Stimulated activated CD8-positive, alpha-beta memory T cell treated with anti-CD3 and anti-CD28 coated beads, Interleukin-2, amount 100 ng/mL, for 48 hours (primary cell): ENCODE measurements around the gene NDUFS1.
"Not testable (repeated sequence)": the region's sequence is repeated elsewhere in the genome, so short reads cannot be mapped to it uniquely, and the experiment has no call there.

ENCODE experiments used
- DNase-seq, 2 donors: peaks; one replicate each; pipeline ENCODE4 v3.0.0-alpha.2; 2020; ENCODE audit warnings: low read depth in 2 of 2

Gene NDUFS1

GRCh38 chr2:206098471-206098870 lies 60.8 kb downstream of the NDUFS1 start:
- no peak for DNase-seq

- DNase-seq: no peak
Observed at GRCh38 chr2:206096876-206097275, 62.4 kb downstream of the NDUFS1 start.

DNA sequence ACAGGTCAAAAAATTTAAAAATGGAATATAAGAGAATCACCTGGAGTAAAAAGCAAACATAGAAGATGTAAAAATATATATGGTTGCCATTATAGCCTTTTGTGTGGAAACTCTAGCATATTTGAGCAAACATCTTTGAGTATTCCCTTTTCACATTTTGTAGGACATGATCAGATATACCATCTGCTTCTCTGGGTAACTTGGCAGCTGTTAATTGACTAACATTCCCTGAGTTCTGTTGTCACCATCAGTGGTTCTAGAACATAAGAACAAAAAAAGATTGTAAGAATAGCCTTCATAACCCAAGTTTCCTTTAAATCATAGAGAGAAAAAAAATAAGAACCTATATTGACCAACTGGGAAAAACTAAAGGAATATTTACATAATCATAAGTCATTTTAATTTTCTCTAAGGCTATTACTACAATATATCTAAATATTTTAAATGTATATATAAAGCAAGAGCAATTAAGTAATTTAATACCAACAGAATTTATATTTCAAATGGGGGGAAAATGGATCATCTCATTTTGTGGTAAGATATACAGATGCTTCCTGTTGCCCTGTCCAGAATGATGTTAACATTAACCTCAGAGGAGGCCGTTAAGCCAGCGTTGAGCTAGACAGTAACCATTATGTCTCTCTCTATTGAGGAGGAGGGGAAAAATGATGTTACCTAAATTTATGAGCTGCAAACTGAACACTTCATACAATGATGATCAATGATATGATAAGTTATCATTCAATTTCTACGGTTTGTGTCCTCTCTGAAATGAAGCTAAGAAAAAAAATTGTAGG lies 63.5 kb downstream of the NDUFS1 start:
- no peak for DNase-seq

DNA sequence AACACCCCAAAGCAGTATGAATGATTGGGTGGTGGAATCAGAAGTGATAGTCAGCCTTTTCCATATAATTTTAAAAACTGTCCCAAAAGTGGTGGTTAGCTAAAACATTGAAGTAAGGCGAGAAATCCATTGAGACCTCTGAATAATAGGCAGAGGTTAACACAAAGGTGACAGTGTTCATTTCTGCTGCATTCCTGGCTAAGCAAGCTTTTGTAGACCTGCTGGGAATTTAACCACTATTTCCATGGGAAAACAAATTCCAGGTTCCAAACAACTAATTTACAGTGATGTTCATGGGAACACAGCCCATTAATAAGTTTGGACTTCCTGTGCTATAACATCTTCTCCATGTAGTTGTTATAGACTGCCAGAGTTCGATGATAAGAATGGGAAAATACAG lies 66.9 kb downstream of the NDUFS1 start:
- DNase-seq: no peak

GRCh38 chr2:206088248-206088647 lies 71.0 kb downstream of the NDUFS1 start:
- DNase-seq: no peak

GRCh38 chr2:206086716-206087350 lies 72.4 kb downstream of the NDUFS1 start:
- no peak for DNase-seq

DNA sequence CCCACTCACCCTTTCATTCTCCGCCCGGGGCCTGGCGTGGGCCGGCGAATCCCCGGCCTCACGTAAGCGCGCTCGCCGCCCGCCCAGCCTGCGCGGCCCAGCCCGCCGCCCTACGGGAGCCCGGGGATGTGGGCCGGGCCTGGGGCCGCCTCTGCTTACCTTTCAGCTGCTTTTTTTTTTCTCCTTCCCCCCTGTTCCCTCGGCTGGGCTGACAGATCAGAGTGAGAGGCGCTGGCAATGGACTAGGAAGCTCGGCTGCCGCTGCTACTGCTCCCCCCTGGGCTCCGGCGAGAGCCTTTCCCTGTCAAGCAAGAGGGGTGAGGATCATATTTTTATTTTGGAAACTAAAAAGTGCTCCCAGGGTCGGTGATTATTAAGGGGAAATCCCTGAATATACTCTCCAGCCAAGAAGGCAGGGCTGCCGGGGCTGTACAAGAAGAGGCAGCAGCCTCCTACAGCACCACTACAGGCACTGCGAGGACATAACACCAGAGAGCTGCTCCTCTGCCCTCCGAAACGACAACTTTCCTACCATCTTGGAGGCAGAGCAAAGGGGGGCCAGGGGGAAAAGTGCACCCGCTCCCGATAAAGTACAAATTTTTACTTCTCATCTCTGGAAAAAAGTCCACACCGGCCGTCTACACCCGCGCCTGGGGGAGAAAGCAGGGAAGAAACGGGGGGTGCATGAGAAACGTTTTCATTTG lies 73.3 kb downstream of the NDUFS1 start, which contains the start of gene INO80D:
TSS of gene INO80D (minus strand) at position 433 of the 704 bp plus-strand sequence. CDS start 23,158 bp downstream, outside the sequence.
- DNase-seq: peak; percentile 56 to 61

- DNase-seq: peak; percentile 16 to 18
Observed at GRCh38 chr2:206084870-206085741, 74.1 kb downstream of the NDUFS1 start.

DNA sequence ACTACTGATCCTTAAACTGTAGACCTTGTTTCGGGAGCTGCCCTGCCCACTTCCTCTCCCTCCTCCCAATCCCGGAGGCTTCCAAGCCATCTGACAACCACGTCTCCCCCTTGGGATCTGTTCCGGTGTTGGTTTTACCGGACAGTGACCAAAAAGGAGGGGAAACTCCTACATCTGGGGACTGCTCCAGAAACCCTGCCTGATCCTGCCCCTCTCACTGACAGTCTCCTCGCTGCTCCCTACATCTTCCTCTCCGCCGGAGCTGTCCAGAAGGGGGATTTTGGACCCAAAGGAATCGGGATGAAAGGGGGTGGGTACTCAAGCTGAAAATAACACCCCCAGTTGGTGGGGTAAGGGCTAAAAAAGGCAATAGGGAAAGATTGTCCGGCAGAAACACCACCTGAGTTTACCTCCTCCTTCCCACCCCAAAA lies 74.8 kb downstream of the NDUFS1 start:
- no peak for DNase-seq

DNA sequence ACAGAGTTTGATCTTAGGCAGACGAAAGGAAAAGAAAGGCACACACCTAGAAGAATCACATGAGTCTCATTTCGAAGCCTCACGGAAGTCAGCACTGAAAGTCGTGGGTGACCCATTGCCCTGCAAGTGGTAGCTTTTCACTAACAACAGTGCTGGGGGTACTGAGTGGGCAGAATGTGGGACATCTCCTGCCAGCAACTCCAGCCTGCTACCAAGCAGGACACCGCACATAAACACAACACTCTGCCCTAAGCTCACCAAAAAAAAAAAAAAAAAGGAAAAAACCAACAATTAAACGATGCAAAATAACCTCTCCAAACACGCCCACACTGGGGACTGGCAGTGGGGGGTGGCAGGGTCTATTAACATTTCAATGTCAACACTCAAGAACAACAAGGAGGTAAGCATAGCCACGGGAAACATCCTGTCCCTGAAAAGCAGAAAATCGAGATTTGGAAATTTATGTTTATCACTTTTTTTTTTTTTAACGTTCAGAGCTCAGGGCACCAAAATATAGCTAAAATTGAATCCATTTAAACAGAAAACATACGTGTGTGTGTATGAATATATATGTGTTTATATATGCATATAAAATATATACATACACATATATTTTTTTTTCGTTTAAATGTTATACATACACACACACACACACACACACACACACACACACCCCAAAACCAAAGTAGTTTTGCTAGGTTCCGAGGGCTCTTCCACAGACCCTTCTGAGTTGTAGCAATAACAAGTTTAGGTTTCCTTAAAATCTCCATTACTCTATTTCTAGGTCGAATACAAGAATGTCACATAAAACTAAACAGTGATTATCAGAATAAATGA lies 75.4 kb downstream of the NDUFS1 start:
- DNase-seq: no peak

GRCh38 chr2:206082298-206082843 lies 76.9 kb downstream of the NDUFS1 start:
- no peak for DNase-seq

DNA sequence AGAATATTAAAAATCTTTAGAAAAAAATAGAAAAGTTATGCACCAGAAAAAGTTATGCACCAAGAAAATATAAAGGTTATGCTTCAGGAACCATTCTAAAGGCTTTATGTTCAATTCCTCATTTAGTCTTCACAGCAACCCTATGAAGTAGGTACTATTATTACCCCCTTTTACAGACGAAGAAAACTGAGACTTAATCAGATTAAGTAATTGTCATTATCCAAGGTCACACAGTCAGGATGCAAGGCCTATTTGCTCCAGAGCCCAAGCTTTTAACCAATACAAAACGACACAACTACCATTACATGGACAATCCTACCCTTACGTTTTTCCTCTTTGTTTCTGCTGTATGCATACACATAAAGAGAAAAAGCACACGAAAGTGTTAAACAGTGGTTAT lies 78.3 kb downstream of the NDUFS1 start:
- DNase-seq: no peak

DNA sequence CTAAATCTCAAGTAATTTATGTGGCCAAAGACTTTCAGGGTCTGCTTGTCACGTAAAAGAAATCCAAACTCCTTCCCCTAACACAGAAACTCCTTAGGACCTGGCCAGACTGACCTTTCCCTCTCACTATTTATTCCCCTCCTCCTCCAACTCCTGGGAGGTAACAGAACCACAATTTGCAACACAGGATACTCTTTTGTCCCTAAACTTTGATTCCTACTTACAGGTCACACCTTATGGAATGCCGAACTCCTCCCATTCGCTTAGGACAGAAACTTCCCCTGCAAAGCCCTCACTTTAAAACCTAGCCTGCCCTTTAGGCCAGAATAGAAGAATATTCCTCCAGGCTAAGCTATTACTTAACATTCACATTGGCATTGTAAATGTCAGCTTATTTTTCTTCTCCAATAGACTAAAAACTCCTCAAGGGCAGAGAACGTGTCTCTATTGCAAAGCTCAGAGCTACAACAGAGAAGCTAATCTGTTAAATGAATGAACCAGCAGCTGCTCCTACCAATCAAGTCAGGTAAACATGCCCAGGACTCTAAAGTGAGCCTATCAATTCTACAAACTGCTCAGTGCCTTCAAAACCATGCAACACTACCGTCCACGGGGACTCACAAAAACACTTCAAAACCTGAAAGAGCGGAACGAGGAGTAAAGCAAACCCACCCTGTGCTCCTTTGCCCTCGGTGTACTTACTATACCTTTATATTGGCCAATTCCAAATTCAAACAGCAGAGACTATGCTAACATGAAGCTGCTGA lies 79.4 kb downstream of the NDUFS1 start:
- DNase-seq: no peak

GRCh38 chr2:206077879-206078278 lies 81.4 kb downstream of the NDUFS1 start:
- DNase-seq: not testable (repeated sequence)

- DNase-seq: no peak
Observed at GRCh38 chr2:206075113-206075512, 84.1 kb downstream of the NDUFS1 start.

DNA sequence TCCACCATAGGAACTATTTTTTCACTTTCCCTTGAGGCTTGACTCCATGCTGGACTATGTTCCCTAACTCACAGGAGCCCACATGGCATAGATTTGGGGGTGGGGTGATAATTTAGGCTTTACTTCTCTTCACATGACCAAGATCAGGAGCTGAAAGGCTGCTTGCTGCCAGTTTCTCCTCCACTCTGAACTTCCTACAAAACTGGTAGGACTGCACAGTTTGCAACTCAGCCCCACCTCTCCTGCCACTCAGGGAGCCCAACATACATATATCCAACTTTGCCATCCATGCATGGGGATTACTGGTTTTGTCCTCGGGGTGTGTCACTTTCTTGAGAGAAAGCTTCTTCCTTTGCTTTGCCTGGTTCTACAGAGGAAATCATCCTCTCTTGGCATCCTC lies 87.4 kb downstream of the NDUFS1 start:
- DNase-seq: no peak

GRCh38 chr2:206069417-206069816 lies 89.8 kb downstream of the NDUFS1 start:
- no peak for DNase-seq

DNA sequence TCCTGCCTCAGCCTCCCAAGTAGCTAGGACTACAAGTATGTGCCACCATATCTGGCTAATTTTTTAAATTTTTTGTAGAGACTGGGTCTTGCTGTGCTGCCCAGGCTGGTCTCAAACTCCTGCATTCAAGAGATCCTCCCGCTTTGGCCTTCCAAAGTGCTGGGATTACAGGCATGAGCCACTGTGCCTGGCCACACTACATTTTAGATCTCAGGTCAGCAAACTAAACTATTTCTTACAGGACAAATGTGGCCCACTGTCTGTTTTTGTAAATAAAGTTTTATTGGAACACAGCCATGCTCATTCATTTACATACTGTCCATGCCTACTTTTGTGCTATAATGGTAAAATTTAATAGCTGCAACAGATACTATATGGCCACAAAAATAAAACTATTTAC lies 91.0 kb downstream of the NDUFS1 start:
- no peak for DNase-seq
